ENCODE measurements around the gene FAM9C.
"Not testable (repeated sequence)": the region's sequence is repeated elsewhere in the genome, so short reads cannot be mapped to it uniquely, and the experiment has no call there.

The FAM9C gene

DNA sequence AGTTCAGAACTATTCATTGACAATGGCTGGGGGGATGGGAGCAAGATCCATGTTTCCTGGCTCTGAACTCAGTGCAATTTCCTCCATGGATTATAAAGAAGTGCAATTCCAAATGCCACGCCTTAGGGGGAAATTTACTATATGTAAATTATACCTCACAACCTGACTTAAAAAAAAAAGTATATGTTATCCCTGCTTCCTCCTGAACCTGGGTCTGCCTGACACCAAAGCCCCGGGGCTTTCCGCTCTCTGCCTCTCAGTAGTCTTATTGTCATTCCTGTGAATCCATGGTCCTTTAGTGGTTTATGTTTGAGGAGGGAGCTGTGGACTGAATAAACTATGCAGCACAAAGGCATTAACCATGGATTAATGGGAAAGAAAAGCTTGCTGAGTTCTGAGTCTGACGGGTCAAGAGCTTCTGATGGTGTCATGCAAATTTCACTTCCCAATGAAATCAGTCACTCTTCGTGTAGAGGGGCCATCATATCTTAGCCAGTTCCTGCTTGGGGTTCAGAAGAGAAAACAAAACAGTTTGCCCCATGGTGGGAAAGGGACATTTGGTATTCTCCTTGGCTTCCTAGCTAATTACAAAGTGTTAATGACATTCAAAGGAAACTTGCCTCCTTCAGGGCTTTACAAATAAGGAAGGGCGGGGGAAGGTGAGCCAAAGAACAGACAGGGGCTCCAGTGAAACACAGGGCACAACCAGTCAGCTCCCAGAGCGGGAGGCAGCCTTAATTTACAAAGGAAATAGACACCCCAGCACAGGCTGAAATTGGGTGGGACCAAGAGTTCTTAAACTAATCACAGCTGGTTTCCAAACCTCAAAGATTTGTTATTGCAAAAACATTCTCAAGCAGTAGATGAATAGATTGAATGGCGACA lies 14.3 kb downstream of the FAM9C start:
- DNase-seq: no peak

DNA sequence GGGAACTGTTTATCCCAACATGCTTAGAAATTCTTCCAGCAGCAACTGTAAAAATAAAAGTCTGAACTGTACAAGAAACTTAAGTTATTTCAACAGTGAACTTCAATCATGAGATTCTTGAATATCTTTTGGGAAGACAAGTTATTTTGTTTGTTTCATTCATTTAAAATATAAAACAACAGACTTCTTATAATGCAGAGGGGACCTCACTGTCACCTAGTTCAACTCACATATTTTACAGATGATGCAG lies 14.9 kb downstream of the FAM9C start:
- no peak for DNase-seq

- DNase-seq: no peak
These were observed 15.4 kb downstream of the FAM9C start for GRCh38 chrX:13028871-13029636.

- no peak for DNase-seq
These were observed 17.4 kb downstream of the FAM9C start for GRCh38 chrX:13026877-13027652.

DNA sequence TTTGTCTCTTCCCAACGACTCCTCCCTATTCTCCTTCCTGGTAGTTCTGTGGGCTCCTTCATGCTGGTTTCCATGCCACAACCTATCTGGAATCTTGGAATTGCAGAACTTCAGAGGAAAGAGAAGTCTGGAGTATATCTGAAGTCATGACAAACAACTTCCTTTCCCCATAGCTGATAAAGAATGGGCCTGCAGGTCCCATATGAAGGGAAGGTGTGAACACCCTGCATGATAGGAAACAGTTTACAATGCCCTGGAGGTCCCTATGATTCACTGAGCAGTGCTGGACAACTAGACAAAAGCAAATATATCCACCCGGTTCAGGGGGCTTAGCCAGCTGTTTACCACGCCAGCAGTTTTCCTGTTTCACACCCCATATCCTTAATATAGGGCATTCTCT lies 19.4 kb downstream of the FAM9C start:
- DNase-seq: no peak

- no peak for DNase-seq
These were observed 20.4 kb downstream of the FAM9C start for GRCh38 chrX:13023979-13024378.

GRCh38 chrX:13023567-13023966 lies 20.9 kb downstream of the FAM9C start:
- DNase-seq: no peak

GRCh38 chrX:13022926-13023325 lies 21.5 kb downstream of the FAM9C start:
- no peak for DNase-seq

GRCh38 chrX:13016731-13017130 lies 27.7 kb downstream of the FAM9C start:
- DNase-seq: not testable (repeated sequence)

DNA sequence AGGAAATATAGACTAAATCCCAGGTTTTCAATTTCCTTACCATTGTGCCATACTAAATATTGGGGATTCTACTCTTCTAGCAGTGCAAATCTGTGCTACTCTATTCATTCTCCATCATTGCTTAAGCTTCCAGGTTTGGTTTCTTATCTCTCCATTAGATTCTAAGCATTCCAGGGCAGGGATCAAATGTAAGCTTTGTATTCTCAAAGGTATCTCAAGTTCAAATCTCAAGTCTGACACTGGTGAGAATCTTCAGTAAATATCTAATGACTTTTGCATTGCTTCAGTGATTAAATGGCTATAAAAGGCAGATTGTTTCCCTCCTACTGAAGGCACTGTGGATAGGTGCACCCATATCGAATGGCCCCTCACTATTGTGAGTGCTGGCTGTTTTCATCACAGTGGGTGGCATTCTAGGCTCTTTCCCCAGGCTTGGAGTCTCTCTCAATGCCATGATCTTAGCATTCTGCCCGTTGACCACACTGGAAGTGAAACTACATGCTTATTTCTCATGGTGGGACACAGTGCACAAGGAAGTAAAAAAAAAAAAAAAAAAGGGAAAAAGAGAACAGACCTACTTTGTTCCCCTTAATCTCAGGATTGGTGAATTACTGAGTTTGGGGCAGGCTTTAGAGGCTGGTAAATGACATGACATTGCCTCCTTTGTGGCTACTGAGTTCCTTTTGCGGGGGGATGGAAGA lies 28.7 kb downstream of the FAM9C start:
- no peak for DNase-seq

GRCh38 chrX:13014111-13015096 lies 30.0 kb downstream of the FAM9C start:
- no peak for DNase-seq

DNA sequence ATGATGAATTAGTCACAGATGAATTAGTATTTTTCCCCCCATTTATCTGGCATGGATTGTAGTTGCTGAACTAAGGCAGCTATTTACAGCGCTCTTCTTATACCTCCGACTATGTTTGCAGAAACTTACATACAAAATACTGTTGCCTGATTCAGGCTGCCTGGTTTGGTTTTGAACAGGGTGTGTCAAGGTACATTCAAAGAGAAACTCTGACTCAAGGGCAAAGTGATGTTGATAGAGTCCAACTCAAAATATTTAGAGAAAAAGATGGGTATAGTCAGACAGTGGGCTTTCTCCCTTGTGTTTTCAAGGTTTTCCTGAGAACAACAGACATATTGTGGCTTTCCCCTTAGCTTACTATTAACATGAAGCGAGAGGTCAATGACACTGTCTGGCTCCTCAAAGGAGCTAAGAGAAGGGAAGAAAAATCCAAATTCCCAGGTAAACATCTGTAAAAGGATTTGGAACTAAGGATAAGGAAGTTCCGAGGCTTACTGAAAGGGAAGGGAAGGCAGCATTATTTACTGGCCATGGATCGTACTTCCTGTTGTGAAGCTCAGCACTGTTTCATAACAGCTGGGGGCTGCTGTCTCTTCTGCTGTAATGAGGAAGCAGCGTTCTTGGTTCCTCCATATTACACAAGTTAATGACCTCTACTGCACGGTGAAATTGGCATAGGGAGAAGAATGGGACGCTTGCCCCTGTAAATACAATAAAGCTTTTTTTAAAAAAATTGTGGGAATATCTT lies 30.9 kb downstream of the FAM9C start:
- DNase-seq: no peak

GRCh38 chrX:13010546-13010945 lies 33.9 kb downstream of the FAM9C start:
- no peak for DNase-seq

DNA sequence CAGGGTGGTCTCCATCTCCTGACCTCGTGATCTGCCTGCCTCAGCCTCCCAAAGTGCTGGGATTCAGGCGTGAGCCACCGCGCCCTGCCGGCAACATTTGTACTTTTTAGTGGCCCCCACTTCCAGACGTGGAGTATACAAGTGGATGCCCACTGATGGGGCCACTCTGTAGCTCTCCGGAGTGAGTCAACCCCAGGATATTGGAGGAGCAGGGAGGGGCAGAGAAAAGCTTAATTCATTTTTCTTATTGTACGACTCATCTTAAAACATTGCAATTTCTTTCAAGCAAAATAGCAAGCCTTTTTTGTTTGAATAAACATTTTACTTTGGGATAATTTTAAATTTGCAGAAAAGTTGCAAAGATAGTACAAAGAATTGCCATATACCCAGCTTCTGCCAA lies 34.6 kb downstream of the FAM9C start:
- no peak for DNase-seq

DNA sequence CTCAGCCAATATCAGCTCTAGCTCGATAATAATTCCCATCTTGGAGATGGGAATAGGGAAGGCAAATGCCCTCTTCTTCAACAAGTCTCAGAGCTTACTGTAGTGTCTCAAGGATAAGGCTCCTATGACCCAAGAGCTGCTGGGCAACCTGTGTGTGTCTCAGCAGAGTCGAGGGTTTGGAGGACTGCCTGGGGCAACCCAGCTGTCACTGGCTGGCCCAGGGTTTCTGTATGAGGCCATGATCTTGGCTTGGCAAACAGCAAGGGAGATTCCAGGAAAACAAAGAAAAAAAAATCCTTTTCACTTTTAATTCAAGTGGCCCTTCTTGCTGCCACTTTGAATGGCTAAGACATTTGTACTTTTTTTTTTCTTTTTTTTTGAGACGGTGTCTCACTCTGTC lies 35.1 kb downstream of the FAM9C start:
- no peak for DNase-seq

- no peak for DNase-seq
These were observed 35.6 kb downstream of the FAM9C start for GRCh38 chrX:13008851-13009250.

DNA sequence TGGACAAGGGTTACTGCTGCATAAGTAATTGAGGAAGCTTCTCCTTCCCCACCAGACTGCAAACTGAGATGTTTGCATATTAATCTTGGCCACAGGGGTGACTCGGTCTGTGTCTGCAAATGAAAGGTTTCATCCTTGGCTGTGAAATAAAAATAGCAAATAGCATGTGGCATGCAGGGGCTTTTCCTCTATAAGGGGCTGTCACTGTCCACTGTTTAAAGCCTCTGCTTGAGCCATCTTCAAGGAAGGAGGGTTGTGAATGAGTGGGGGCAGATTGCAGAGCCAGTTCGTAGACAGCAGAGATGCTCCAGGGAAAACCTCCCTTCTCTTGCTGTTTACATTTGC lies 36.3 kb downstream of the FAM9C start:
- DNase-seq: no peak

DNA sequence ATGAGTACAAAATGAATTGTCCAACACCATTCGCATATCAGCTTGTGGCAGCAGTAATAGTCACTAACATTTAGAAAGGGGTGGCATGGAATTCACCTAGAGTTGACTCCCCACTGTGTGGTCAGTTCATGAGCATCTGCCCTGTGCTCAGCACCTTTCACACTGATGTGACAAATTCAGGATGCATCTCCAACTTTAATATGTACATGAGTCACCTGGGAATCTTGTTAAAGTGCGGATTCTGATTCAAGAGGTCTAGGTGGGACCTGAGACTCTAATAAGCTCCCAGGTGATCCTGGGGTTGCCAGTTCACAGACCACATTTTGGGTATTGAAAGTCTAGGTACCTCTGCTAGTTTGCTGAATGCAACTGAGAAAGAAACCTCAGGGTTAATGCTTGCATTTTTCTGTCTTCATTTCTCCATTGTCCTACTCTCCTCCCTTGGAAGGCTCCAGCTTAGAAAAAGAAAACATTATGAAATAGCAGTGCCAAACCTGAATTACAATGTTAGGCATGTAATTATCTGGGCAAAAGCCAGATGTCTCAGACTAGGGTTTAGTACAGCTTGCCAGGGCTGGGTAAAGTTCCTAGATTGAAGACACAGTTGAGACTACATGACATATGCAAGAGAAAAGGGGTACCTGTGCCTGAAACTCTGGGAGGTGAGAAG lies 36.8 kb downstream of the FAM9C start:
- DNase-seq: no peak

- DNase-seq: no peak
These were observed 38.6 kb downstream of the FAM9C start for GRCh38 chrX:13005661-13006473.

Measured in NCI-H2171 (cell line).